Astrocyte of the cerebellum (primary cell): Measurements from ENCODE around the gene LCN12.

Experiments
- DNase-seq: peaks from one replicate; pipeline ENCODE4 v3.0.0-alpha.2; 2011; ENCODE audit warnings: low read depth
- H3K4me3 ChIP-seq: 2 replicates; pipeline ENCODE4 v1.5.1; 2011; ENCODE audit warnings: mild to moderate bottlenecking, low read depth, low read length, moderate library complexity
- CTCF ChIP-seq: IDR thresholded peaks from 2 replicates; pipeline ENCODE4 v1.5.1; 2012; ENCODE audit warnings: low read length, low read depth, moderate library complexity, mild to moderate bottlenecking; ENCODE audit errors: missing control alignments
- in situ Hi-C: cut with HindIII; loops from 2 replicates; pipeline ENCODE4 v1.10.0; 2017; ENCODE audit warnings: low sequenced_read_pairs

Gene LCN12

GRCh38 chr9:136958473-136958872 lies 6.4 kb downstream of the LCN12 start:
- in situ Hi-C loops: no loop called here
- no peak for TF ChIP-seq CTCF
- H3K4me3 ChIP-seq: no peak overlapping the region
- no peak for DNase-seq

GRCh38 chr9:136958898-136959850 lies 7.1 kb downstream of the LCN12 start:
- no peak overlapping the region for H3K4me3 ChIP-seq
- DNase-seq: no peak
- in situ Hi-C loops: no loop called here
- no peak for TF ChIP-seq CTCF

- H3K4me3 ChIP-seq: no peak overlapping the region
- DNase-seq: no peak
- in situ Hi-C loops: no loop called here
- no peak for TF ChIP-seq CTCF
Measured at GRCh38 chr9:136960212-136960937, 8.3 kb downstream of the LCN12 start.

GRCh38 chr9:136960938-136961275 lies 8.8 kb downstream of the LCN12 start:
- in situ Hi-C loops: no loop called here
- TF ChIP-seq CTCF: no peak
- no peak for DNase-seq
- no peak overlapping the region for H3K4me3 ChIP-seq

- in situ Hi-C loops: no loop called here
- no peak for DNase-seq
- no peak overlapping the region for H3K4me3 ChIP-seq
- TF ChIP-seq CTCF: no peak
Measured at GRCh38 chr9:136961279-136962065, 9.4 kb downstream of the LCN12 start.

GRCh38 chr9:136962163-136962562 lies 10.1 kb downstream of the LCN12 start:
- in situ Hi-C loops: no loop called here
- no peak for TF ChIP-seq CTCF
- no peak for DNase-seq
- no peak overlapping the region for H3K4me3 ChIP-seq
